GOT3 (cell line): ENCODE measurements around the gene MAFG.

Experiments
- DNase-seq: peaks from one replicate; lab custom pipeline; 2025; ENCODE audit warnings: mixed read lengths; lab: John Stamatoyannopoulos, UW

Gene MAFG

DNA sequence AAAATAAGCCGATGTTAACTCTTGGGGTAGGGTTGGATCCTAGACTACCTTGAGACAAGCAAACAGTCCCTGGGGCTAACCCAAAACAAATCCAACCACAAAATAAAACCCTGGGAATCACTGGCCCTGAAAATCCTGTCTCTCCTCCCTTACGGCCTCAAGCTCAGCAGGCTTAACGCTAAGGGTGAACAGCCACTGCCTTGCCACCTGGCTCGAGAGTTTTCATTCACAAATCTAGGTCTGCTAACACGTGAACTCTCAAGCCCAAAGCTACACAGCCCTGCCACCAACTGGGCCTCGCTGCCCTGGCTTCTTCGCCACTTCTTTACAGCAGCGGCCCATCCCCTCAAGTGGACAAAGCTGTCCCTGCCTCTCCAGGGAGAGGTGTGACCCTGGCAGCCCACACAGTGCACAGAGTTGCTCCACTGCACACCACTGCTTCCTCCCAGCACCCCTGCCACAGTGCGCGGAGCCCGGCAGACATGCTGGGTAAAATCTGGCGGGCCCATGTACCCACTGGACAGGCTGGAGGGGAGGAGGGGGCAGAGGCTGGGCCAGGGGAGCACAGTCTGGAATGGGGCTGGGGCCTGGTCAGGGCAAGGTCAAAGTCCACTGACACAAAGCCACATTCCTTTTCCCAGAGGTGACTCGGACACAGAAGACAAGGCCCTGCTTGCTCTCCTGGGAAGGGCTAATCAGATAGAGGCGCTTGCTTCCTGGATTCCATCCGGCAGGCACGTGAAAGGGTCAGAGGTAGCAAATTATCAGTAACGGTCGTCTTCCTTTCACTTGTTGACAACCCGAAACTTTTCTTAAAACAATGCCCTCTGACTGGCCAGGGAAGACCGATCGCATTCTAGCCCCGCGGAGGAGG, 17.3 kb downstream of the MAFG start:
- DNase-seq: no peak

DNA sequence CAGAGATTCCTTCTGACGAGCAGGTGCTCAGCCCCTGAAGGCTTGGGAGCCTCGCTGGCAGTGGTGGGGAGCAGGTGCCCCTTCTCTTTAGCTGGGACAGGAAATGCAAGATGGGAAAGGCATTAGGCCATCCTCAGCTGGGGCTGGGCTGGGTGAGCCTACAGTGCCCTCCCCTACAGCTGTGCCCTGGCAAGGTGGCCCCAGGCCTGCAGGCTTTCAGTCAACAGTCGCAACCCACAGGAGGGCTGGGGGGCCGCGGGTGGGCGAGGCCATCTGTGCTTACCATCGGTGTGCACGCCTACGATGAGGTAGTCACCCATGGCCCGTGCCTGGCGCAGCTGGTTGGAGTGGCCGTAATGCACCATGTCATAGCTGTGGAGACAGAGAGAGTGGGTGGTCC, 18.3 kb downstream of the MAFG start:
- DNase-seq: no peak

DNA sequence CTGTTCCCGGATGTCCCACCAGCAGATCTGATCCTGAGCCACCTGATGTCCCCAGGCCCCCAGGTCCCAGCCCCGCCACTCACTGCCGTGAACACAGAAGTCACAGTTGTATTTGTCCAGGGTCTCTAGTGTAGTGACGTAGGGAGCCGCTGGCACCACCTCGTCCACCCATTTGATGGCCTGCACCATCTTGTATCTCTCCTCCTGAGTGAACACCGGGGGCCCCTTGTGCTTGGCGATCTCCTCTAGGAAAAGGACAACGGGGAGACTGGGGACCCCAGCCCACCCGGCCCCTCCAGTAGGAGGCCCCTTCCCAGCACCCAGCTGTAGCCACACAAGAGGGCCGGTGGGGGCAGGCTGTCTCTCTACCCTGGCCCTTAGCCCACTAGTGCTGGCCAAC, 18.7 kb downstream of the MAFG start:
- DNase-seq: no peak

DNA sequence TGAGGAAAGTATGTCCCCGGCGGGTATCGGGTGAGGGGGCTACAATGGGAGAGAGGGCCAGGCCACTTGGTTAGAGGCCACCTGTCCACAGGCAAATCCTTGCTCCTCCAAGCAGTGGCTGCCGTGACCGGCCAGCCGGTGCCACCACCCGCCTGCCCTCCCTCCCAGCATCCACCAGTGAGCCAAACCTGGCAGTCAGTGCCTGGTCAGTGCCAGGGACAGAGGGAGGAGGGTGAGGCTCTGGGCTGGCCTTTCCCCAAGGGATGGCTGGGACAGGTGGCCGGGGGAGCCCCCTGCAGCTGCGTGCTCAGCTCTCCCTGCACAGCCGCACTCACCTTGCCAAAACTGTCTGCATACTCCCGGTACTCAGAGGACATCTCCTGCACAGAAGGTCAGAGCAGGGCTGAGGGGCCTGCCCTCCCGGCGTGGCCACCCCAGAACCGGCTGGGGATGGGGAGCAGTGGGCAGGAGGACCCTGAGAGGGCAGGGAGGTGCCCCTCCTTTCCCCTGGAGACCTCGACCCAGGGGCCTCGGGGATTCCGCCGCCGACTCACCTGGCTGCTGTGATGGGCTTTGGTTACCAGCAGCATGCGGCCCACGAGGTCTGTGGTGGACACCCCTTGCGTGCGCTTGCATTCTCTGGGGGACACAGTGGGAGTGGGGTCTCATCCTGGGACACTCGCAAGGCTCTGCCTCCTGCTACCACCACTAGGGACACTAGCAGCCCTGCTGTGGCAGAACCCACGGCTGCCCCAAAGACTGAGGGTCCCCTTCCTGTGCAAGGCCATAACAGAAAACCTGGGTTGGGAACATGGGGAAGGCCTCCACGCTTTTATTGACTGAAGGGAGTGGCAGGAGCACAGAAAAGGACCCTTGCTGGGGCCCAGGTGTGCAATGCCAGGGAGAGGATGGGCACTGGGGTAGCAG, 20.1 kb downstream of the MAFG start:
- no peak for DNase-seq

DNA sequence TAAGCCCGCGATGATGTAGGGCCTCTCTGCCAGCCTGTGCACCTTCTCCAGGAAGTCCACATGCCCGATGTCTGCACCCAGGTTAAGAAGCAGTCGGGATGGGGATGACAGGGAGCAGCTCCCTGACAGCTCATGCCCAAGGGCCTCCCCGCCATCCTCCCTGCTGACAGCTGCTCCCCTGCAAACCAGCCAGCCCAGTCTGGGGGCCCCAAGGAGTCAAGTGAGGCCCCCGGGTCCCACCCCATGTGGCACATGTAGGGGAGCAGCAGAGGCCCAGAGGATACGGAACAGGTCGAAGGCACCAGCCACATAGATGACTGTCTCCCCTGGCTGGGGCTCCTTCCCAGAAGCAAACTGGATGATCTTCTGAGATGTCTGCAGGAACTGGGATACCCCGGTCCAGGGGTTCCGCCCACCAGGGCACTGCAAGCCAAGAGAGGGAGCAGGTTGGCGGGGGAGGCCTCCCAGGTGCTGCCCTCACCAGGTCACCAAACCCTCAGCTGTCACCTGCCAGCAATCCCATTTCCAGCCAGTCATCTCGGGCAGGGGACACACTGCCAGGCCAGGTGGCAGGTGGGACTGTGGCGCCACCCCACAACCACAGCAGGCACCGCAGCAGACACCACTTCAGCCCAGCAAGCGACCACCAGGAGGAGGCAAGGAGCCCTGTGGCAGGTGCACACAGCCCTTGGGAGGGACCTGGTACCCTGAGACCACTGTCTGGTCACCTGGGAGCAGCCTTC, 20.9 kb downstream of the MAFG start:
- DNase-seq: no peak

DNA sequence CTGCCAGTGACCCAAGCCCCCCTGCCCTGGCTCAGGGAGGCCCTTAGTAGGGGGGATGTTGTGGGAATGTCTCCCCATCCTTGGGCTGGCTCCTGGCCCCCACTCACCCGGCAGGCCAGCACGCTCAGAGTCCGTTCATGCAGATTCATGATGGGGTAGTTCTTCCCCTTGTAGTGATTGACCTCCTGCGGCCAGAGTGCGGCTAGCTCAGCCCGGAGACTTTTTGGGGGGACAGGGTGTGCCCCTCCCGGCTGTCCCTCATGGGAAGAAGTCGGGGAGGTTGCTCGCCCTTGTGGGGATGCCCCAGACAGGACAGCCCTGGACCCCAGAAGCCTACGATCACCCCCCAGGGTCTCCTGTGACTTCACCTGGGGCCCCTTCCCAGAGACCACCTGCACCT, 21.5 kb downstream of the MAFG start:
- DNase-seq: no peak

DNA sequence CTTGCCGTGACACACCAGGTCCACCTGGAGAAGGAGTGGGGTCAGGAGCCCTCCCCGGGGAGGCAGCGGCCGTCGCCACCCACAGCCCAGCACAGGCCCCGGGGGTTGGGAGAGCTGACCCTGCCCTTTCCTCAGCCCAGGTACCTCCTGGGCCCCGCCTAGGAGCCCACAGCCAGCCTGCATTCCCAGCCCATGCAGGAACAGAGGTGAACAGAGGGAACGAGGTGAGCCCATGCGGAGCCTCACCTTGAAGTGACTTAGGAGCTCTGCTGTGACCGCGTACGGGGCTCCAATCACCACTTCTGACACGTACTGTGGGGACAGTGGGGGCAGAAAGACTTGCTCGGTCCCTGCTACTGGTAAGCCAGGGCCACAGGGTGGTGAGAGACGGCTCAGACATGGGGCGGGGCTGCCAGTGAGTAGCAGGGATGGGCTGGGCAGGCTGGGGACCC, 22.1 kb downstream of the MAFG start:
- DNase-seq: no peak

DNA sequence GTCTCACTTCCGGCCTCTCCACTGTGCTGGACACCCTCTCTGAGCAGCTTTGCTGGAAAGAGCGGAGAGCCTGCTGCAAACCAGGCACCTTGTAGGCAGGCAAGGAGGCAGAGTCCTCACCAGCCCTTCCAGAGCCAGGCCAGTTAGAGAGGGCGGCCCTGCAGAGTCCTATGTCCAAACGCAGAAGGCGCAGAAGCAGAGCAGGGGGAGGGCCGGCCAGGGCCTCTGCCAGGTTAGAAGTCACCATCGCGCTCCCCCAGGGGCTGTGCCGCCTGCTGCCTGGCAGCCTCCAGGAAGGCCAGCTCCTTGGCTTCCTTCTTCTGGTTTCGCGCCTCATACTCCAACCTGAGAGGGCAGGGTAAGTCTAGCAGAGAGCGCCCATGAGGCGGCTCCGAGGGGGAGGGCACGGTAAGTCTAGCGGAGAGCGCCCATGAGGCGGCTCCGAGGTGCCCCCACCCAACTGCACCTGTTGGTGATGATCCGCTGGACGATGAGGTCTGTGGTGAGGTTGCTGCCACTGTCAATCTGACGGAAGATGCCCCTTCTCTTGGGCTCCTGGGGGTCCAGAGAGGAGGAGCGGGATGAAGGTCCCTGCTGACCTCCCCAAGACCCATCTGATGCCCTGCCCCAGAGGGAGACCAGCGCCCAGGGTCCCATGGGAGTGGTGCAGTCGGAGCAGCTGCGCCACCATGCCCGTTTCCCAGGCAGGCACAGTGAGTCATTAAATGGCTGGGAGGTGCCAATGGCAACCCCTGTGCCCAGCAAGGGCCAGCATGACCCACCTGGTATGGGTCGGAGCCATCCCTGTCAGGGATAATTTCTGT, 22.7 kb downstream of the MAFG start:
- no peak for DNase-seq

DNA sequence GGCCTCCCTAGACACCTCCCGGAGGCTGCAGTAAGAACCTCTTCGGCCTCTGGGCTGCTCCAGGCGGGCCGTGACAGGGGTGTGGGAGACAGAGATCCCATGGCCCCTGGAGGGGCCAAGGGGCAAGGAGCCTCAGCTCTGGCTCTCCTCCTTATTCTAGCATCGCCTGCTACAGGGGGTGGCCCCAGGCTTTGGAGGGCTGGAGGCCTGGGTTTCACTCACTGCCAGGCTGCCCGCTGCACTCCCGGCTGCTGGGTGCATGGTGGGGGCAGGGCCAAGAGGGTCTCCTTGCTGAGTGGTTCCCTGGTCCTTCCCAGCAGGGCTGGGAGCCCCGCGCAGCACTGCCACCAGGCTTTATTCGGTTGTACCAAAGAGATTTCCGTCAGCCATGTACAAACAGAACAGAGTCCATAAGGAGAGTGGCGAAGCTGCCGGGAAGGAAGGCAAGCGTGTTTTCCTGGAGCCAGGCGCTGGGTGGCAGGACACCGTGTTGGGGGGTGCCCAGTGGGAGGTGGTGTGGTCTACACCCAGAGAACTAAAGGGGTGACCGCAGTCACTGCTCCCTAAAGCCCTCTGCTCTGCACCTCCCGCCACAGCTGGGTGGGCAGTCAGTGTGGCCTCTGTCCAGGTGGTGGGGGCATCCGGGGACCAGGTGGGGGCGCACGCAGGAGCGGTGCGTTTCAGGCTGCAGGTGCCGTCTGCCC, 23.5 kb downstream of the MAFG start:
- no peak for DNase-seq

DNA sequence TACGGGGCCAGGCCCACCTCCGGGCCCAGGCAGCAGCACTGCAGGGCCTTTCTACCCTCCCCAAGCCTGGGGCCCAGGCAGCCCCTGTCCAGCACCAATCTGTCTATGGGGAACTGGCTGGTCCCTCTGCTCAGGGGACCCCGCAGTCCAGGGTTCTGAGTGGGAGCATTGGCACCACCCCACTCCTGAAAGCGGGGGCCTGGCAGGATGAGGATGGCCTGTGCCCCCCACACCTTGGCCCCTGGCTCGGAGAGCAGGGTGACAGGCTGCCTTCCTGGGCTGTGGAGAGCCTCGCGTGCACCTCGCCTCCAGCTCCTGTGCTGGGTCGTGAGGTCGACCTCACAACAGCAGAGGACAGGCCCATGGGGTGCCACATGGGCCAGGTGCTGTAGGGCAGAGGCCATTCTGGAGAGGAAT, 24.1 kb downstream of the MAFG start:
- DNase-seq: no peak

DNA sequence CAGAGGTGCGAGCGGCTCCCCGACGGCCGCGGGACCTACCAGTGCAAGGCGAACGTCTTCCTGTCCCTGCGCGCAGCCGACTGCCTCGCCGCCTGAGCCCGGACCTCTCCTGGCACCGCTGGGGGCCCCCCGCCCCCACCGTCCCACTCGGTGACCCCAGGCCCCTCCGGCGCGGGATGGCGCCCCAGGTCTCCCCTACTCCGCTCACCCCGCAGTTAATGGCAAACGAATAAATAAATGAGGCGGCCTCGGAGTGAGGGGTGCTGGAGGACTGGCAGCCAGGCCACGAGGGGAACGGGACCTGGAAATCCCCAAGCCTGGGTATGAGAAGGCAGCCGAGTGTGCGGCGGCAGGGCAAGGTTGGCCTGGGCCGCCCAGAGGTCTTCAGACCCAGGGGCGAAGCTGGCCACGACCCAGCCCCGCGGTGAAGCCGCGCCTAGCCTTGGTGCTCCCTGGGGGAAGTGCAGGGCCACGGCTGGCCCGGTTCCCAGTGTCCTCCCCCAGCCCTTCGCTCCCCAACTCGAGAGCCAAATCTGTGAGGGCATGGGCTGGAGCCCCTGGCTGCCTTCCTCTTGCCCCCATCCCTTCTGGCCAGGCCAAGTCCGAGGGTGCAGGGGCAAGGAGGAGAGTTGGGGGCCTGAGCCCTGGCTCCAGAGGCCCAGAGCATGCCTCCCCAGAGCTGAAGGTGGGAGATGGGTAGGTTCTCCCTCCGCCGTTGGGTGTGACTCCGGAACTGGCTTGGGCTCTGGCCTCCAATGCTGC, 24.7 kb downstream of the MAFG start:
- DNase-seq: no peak

DNA sequence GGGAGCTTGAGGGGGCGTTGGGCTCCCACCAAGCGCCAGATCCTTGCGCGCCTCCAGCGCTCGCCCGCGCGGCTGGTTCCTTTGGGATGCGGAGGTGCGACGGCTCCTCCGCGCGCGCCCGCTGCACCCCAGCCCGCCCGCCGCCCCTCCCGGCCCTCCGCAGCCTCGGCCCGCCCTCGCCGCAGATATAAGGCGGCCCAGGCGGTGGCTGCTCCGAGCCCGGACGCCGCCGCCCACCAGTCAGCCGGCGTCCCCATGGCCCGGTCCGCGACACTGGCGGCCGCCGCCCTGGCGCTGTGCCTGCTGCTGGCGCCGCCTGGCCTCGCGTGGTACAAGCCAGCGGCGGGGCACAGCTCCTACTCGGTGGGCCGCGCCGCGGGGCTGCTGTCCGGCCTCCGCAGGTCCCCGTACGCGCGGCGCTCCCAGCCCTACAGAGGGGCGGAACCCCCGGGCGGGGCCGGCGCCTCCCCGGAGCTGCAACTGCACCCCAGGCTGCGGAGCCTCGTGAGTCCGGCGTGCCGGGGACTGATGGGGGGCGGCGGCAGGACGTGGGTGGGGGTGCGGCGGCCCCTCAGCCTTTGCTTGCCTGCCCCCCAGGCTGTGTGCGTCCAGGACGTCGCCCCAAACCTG, 25.4 kb downstream of the MAFG start, which contains the start of gene NPB:
NPB (plus strand) TSS at position 216 of the 630 bp plus-strand sequence; CDS start at position 256, 40 bp downstream.
- no peak for DNase-seq

DNA sequence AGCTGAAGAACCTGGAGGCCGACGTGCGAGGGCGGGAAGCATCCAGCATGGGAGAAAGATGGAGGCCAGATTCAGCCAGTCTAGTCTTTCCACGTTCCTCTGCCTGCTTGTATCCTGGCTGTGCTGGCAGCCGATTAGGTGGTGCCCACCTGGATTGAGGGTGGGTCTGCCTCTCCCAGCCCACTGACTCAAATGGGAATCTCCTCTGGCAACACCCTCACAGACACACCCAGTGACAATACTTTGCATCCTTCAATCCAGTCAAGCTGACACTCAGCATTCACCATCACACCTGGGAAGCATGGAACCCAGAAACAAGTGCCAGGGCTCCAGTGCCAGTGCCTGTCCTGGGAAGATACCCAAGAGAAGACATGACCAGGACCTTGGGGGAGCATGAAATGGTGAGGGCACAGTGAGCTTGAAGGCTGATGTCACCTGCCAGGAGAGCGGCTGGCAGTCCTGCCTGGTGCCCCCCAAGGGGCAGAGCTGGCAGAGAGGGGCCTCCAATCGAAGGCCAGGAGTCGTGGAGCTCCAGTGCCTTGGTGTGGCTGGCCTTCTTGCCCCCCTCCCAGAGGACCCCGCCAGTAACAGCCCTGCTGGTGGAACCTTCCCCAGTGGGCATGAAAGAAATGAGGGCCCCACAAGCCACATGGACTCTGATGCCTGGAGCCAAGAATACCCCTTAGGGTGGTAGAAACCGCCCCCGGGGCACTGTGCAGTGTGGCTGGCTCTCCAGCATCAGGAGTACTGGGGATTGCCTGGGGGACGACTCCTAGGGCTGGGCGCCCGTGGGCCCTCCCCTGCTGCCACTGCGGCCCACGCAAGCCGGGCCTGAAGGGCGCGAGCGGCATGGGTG, 26.1 kb downstream of the MAFG start:
- DNase-seq: no peak

DNA sequence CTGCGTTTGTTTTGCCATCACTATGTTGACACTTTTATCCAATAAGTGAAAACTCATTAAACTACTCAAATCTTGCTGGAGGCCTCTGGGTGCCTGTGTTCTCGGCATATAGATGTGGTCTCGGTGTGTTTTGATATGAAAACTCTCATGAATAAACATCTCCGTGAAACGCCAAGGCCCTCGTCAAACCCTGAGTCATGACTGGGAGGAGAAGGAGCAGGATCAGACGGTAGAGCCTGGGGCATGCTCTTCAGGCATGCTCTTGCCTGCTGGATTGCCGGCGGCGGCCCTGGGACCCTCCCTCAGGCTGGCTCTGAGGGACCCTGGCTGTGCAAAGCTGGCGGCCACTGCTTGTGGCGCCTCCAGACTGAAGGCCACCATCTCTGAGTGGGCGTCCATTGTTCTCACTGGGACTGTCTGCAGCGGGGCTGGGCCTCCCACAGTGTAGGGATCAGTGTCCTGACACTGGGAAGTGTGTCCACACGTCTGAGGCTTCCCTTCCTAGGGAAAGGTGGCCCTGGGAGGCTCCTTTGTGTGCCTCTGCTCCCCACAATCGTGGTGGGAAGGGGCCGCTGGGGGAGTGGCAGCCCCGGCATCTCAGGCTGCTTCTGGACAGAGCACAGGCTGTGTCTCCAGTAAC, 27.2 kb downstream of the MAFG start:
- DNase-seq: no peak

DNA sequence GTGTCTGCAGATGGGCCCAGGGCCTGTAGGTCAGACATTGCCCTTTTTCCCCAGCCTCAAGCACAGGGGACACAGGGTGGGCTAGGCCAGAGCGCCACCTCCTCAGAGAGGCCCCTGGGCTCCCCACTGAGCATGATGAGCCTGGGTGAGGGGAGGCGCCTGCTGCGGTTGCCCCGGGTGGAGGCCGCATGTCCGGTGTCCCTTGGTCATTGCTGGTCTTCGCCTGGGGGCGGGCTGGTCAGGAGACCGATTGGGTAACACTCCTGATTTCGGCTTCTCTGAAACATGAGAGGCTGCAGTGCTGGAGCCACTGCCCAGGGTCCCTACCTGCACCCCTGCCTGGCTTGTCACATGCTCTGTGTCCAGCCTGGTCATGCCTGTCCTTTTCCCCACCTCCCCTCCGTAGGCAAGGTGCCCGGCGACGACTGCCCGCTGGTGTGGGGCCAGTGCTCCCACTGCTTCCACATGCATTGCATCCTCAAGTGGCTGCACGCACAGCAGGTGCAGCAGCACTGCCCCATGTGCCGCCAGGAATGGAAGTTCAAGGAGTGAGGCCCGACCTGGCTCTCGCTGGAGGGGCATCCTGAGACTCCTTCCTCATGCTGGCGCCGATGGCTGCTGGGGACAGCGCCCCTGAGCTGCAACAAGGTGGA, 27.9 kb downstream of the MAFG start:
- DNase-seq: no peak

DNA sequence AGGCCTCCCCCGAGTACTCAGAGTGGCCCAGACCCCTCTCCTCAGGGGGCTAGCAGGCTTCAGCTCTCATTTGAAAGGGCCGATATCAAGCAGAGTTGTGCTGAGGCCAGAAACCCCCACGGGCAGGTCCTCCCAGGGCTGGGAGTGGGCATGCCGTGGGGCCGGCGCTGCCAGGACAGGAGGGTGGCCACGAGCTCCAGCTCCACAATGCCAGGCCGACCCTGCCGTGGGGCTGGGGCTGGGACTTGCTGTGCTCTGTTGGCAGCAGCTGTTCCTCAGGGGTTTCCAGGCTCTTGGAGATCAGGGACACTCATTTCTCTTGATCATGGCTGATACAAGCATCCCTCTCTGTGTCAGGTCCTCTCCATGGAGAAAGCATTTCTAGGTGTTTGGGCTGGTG, 28.6 kb downstream of the MAFG start:
- DNase-seq: no peak
